ENCODE results near the gene POLR3A.

POLR3A gene

DNA sequence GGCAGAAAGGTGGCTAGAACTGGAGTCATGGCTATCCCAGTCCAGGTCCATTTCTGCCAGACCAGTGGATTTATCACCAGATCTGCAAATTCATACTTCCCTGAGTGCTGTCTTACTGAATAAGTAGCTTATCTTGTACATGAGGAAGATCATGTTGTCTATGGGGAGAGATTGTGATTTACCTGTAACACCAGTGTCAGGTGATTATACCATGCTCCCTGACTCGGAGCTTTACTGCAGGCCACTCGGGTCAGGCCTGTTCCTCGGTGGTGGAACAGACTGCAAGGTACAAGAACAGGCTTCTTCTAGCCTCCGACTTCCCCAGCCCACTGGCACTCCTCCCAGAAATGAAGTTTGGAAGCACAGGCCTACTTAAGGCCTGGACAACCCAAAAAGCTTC is 60.2 kb downstream of the POLR3A start:
- Histone ChIP-seq H3K27me3 (ENCODE audit: low read depth, low read length) (no peaks in the 10 kb centered on the region), H3K9ac (ENCODE audit: low read length) (no peak overlapping the region), H2AFZ (ENCODE audit: low read depth, low read length) (no peak overlapping the region), H3K4me3 (ENCODE audit: low read length) (no peak overlapping the region), H3K4me1 (ENCODE audit: low read length) (no peaks in the 10 kb centered on the region; the same call in 1 of the 2 replicates), H3K9me3 (ENCODE audit: insufficient read depth, low read length) (no peaks in the 10 kb centered on the region), H4K20me1 (ENCODE audit: insufficient read depth, low read length) (no peaks in the 10 kb centered on the region), H3K27ac (ENCODE audit: low read length) (no peak overlapping the region), H3K79me2 (ENCODE audit: low read length) (no peaks in the 10 kb centered on the region), H3K4me2 (ENCODE audit: low read length) (no peak overlapping the region), H3K36me3 (replicated peaks; ENCODE audit: low read depth, low read length) (no peaks in the 10 kb centered on the region)
- TF ChIP-seq, protein P1, sequence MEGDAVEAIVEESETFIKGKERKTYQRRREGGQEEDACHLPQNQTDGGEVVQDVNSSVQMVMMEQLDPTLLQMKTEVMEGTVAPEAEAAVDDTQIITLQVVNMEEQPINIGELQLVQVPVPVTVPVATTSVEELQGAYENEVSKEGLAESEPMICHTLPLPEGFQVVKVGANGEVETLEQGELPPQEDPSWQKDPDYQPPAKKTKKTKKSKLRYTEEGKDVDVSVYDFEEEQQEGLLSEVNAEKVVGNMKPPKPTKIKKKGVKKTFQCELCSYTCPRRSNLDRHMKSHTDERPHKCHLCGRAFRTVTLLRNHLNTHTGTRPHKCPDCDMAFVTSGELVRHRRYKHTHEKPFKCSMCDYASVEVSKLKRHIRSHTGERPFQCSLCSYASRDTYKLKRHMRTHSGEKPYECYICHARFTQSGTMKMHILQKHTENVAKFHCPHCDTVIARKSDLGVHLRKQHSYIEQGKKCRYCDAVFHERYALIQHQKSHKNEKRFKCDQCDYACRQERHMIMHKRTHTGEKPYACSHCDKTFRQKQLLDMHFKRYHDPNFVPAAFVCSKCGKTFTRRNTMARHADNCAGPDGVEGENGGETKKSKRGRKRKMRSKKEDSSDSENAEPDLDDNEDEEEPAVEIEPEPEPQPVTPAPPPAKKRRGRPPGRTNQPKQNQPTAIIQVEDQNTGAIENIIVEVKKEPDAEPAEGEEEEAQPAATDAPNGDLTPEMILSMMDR (IDR thresholded peaks at IDR 0.05; ENCODE audit: low read depth, low read length): no peak
- no peak for TF ChIP-seq EZH2phosphoT487 (IDR thresholded peaks at IDR 0.05; ENCODE audit: low read depth)

DNA sequence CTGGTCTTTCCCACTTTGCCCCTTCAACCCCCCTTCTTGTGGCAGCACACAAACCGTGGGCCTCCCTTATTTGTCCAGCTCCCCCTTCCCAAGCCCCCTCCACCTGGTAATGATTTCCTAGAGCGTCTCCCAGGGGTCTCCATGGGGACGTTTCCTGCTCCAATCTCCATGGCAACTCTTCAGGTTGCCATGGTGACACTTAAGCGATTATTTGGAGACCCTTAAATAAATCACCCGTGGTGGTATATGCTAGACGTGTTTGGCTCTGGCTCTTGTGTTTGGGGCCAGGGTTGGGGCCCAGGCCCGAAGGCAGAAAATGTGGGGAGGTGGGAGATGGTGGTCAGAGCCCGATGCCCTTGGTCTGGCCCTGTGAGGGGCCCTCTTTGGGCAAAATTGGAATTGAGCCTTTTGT is 61.7 kb downstream of the POLR3A start:
- Histone ChIP-seq H3K9ac (ENCODE audit: low read length) (no peak overlapping the region), H3K9me3 (ENCODE audit: insufficient read depth, low read length) (no peaks in the 10 kb centered on the region), H3K4me2 (ENCODE audit: low read length) (no peak overlapping the region), H3K4me1 (ENCODE audit: low read length) (no peaks in the 10 kb centered on the region; the same call in 1 of the 2 replicates), H3K79me2 (ENCODE audit: low read length) (no peaks in the 10 kb centered on the region), H3K27me3 (ENCODE audit: low read depth, low read length) (no peaks in the 10 kb centered on the region), H3K27ac (ENCODE audit: low read length) (no peak overlapping the region), H3K36me3 (replicated peaks; ENCODE audit: low read depth, low read length) (no peaks in the 10 kb centered on the region), H4K20me1 (ENCODE audit: insufficient read depth, low read length) (no peaks in the 10 kb centered on the region), H2AFZ (ENCODE audit: low read depth, low read length) (no peak overlapping the region), H3K4me3 (ENCODE audit: low read length) (no peak overlapping the region)
- TF ChIP-seq, protein P1 (IDR thresholded peaks at IDR 0.05; ENCODE audit: low read depth, low read length): no peak
- TF ChIP-seq EZH2phosphoT487 (IDR thresholded peaks at IDR 0.05; ENCODE audit: low read depth): no peak

DNA sequence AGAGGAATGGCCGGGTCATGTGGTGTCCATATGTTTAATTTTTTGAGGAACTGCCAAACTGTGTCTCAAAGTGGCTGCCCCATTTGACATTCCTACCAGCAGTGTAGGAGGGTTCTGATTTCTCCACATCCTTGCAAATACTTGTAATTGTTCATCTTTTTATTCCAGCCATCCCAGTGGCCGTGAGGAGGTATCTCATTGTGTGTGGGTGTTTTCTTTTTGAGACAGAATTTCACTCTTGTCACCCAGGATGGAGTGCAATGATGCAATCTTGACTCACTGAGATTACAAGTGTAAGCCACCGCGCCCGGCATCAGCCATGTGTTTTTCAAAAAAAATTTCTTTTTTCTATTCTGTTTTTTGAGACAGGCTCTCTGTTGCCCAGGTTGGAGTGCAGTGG is 64.0 kb downstream of the POLR3A start:
- Histone ChIP-seq H3K4me1 (ENCODE audit: low read length) (no peaks in the 10 kb centered on the region), H3K4me2 (ENCODE audit: low read length) (no peak overlapping the region), H3K79me2 (ENCODE audit: low read length) (no peaks in the 10 kb centered on the region), H4K20me1 (ENCODE audit: insufficient read depth, low read length) (no peaks in the 10 kb centered on the region), H3K4me3 (ENCODE audit: low read length) (no peak overlapping the region), H3K9me3 (ENCODE audit: insufficient read depth, low read length) (no peaks in the 10 kb centered on the region), H3K27me3 (ENCODE audit: low read depth, low read length) (no peaks in the 10 kb centered on the region), H3K27ac (ENCODE audit: low read length) (no peak overlapping the region), H3K9ac (ENCODE audit: low read length) (no peak overlapping the region), H2AFZ (ENCODE audit: low read depth, low read length) (no peak overlapping the region), H3K36me3 (replicated peaks; ENCODE audit: low read depth, low read length) (no peaks in the 10 kb centered on the region)
- TF ChIP-seq, protein P1 (IDR thresholded peaks at IDR 0.05; ENCODE audit: low read depth, low read length): no peak
- TF ChIP-seq EZH2phosphoT487 (IDR thresholded peaks at IDR 0.05; ENCODE audit: low read depth): no peak

DNA sequence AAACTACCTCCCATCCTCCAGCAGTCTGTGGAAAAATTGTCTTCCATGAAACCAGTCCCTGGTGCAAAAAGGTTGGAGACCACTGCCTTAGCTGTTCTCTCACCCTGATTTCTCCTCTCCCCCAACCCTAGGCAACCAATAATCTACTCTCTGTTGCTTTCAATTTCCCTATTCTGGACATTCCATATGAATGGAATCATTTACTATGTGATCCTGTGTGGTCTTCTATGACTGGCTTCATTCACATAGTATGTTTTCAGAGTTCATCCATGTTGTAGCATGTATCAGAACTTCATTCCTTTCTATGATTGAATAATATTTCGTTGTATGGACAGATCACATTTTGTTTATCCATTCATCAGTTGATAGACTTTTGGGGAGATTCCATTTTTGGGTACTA is 64.5 kb downstream of the POLR3A start:
- Histone ChIP-seq H3K4me1 (ENCODE audit: low read length) (no peaks in the 10 kb centered on the region), H3K27ac (ENCODE audit: low read length) (no peak overlapping the region), H3K27me3 (ENCODE audit: low read depth, low read length) (no peaks in the 10 kb centered on the region), H3K79me2 (ENCODE audit: low read length) (no peaks in the 10 kb centered on the region), H3K4me2 (ENCODE audit: low read length) (no peak overlapping the region), H3K9me3 (ENCODE audit: insufficient read depth, low read length) (no peaks in the 10 kb centered on the region), H3K9ac (ENCODE audit: low read length) (no peak overlapping the region), H3K36me3 (replicated peaks; ENCODE audit: low read depth, low read length) (no peaks in the 10 kb centered on the region), H4K20me1 (ENCODE audit: insufficient read depth, low read length) (no peaks in the 10 kb centered on the region), H3K4me3 (ENCODE audit: low read length) (no peak overlapping the region), H2AFZ (ENCODE audit: low read depth, low read length) (no peak overlapping the region)
- TF ChIP-seq, protein P1 (IDR thresholded peaks at IDR 0.05; ENCODE audit: low read depth, low read length): no peak
- TF ChIP-seq EZH2phosphoT487 (IDR thresholded peaks at IDR 0.05; ENCODE audit: low read depth): no peak

Data from OCI-LY3 (cell line).